ENCODE measurements around the gene ZYG11A.
"Not testable (repeated sequence)": the region's sequence is repeated elsewhere in the genome, so short reads cannot be mapped to it uniquely, and the experiment has no call there.

Gene ZYG11A

GRCh38 chr1:52842643-52843310, at the start of gene ZYG11A:
Gene ZYG11A, plus strand, starts transcription at chr1:52842760. Its CDS starts 124 bp downstream, at chr1:52842884.
- DNase-seq = peak; percentile 60 to 73

GRCh38 chr1:52793717-52794116, 48.8 kb upstream of the ZYG11A start:
- DNase-seq = not testable (repeated sequence)

DNA sequence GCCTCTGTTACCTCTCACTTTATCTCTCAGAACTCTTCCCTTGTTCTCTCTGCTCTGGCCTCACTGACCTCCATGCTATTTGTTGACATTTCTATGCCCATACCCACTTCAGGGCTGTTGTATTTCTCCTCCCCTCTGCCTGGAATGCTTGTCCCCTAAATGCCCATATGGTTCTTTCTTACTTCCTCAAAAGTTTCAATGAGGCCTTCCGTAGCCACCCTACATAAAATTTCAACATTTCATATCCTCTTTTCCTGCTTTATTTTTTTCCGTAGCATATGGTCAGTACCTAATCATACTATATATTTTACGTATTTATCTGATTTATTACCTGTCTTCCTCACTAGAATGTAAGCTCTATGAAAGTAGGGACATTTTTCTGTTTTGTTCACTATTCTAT, 47.1 kb upstream of the ZYG11A start:
- DNase-seq = no peak

DNA sequence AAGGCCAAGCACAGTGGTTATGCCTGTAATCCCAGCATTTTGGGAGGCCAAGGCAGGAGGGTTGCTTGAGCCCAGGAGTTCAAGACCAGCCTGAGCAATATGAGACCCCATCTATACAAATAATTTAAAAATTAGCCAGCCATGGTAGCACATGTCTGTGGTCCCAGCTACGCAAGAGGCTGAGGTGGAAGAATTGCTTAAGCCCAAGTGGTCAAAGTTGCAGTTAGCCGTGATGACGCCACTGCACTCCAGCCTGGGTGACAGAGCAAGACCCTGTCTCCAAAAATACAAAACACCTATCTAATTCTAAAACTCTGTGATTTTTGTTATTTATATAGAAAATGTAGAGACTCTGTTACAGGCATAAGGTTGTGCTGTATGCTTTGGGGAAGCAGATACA, 44.2 kb upstream of the ZYG11A start:
- DNase-seq = no peak

- DNase-seq = no peak
These were observed 41.5 kb upstream of the ZYG11A start for GRCh38 chr1:52801011-52801410.

DNA sequence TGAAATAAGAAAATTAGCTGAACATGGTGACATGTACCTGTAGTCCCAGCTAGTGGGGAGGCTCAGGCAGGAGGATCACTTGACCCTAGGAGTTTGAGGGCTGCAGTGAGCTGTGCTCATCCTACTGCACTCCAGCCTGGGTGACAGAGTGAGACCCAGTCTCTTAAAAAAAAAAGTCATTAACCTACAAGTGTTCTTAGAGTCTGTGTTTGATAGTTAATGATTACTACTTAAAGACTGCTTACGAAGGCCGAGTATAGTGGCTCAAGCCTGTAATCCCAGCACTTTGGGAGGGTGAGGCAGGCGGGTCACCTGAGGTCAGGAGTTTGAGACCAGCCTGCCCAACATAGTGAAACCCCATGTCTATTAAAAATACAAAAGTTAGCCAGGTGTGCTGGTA, 38.5 kb upstream of the ZYG11A start:
- not testable (repeated sequence) for DNase-seq

- DNase-seq = no peak
These were observed 28.1 kb upstream of the ZYG11A start for GRCh38 chr1:52814465-52814864.

- DNase-seq = not testable (repeated sequence)
These were observed 21.7 kb upstream of the ZYG11A start for GRCh38 chr1:52820830-52821229.

GRCh38 chr1:52825868-52826267, 16.7 kb upstream of the ZYG11A start:
- DNase-seq = no peak

DNA sequence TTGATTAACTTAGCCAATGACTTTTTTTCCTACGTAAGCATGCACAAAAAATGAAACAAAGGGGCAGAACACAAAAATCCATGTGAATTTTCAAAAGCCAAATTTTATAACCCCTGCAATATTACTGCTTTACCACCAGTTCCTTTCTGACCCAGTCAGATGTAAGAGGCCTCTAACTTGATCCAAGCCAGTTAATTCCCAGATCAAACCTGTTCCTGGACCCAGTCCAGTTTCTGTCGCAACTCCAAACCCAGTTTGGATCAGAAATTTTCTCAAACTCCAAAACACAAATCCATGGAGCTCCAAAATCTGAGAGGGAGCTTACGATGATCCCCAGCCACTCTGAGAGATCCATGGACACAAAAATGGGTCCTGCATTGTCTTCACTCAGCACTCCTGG, 7.8 kb upstream of the ZYG11A start:
- DNase-seq = no peak

GRCh38 chr1:52836035-52836434, 6.5 kb upstream of the ZYG11A start:
- DNase-seq = no peak

DNA sequence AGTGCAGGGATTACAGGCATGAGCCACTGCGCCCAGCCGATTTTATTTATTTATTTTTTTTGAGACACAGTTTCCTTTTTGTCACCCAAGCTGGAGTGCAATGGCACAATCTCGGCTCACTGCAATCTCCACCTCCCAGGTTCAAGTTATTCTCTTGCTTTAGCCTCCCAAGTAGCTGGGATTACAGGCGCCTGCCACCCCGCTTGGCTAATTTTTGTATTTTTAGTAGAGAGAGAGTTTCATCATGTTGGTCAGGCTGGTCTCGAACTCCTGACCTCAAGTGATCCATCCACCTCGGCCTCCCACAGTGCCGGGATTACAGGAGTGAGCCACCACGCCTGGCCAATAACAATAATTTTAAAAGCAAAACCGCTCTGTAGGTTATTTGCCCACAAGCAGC, 3.4 kb upstream of the ZYG11A start:
- DNase-seq = not testable (repeated sequence)

DNA sequence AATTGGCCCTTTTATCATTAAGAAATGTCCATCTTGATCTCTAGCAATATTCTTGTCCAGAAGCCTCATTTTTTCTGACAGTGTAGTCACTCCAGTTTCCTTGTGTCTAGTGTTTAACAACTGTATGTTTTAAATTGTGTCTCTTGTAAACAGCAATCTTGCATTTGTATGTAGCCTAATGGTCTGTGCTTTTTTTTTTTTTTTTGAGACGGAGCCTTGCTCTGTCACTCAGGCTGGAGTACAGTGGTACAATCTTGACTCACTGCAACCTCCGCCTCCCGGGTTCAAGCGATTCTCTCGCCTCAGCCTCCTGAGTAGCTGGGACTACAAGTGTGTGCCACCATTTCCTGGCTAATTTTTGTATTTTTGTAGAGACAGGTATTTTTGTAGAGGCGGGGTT, 2.6 kb downstream of the ZYG11A start:
- not testable (repeated sequence) for DNase-seq

- no peak for DNase-seq
These were observed 5.9 kb downstream of the ZYG11A start for GRCh38 chr1:52848423-52848822.

- DNase-seq = no peak
These were observed 8.4 kb downstream of the ZYG11A start for GRCh38 chr1:52850951-52851350.

GRCh38 chr1:52852854-52853253, 10.3 kb downstream of the ZYG11A start:
- DNase-seq = no peak

DNA sequence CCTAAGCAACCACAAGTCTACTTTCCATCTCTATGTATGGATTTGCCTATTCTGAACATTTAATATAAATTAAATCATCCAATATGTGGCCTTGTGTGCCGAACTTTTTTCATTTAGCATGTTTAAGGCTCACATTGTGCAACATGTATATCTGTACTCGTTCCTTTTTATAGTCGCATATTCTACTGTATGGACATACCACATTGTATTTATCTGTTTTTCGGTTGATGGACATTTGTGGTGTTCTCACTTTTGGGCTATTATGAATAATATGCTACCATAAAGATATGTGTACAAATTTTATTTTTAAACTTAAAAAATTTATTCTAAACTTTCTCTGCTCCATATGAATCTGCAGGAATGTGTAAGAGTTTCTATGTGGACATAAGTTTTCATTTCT, 13.0 kb downstream of the ZYG11A start:
- no peak for DNase-seq

DNA sequence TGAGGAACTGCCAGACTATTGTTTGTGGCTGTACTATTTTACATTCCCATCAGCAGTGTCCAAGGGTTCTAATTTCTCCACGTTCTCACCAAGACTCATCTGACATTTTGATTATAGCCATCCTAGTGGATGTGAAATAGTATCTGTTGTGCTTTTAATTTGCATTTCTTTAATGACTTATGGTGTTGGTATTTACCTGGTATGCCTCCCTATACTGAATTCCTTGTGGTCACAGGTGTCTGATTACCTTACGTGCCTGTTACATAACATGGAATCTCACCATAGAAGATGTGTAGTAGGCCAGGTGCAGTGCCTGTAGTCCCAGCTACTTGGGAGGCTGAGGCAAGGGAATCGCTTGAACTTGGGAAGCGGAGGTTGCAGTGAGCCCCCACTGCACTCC, 13.5 kb downstream of the ZYG11A start:
- no peak for DNase-seq

DNA sequence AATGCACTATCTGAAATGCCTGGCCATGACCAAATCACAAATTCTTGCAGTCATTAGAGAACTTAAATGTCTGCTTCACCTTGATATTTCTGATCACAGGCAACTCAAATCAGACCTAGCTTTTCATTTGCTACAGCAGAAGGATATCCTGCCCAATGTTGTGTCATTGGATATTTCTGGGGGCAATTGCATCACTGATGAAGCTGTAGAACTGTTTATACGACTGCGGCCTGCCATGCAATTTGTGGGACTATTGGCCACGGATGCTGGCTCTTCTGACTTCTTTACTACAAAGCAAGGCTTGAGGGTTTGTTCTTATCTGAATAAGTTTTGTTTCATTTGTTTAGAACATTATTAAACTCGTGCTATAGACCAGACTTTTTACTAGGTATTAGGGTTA, 14.9 kb downstream of the ZYG11A start:
- no peak for DNase-seq

DNA sequence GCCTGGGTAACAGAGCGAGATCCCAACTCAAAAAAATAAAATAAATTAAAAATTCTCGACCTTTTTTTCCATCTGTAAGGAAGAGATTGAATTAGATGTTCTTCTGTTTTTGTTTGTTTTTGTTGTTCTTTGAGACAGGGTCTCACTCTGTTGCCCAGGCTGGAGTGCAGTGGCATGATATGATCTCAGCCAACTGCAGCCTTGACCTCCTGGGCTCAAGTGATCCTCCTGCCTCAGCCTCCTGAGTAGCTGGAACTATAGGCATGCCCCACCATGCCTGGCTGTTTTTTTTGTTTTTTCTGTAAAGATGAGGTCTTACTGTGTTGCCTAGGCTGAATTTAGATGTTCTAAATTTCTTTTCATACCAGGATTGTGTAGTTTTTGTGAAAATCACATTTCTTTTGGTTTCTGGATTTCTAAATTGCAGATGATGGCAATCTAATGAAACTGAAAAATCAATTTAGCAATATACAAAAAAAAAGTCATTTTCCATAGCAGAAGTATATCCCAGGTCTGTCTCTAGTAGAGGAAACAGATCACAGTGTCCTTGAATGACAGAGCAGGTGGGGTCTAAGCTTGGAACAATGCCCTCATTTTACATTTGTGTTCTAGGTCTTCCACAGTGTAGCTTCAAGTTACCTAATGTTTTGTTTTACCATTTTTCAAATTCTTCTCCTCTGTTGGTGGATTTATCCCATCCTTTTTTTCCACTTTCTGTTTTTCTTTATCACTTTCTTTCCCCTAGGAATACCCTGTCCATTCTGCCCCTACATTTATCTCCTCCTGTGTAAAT, 20.3 kb downstream of the ZYG11A start:
- DNase-seq = no peak

DNA sequence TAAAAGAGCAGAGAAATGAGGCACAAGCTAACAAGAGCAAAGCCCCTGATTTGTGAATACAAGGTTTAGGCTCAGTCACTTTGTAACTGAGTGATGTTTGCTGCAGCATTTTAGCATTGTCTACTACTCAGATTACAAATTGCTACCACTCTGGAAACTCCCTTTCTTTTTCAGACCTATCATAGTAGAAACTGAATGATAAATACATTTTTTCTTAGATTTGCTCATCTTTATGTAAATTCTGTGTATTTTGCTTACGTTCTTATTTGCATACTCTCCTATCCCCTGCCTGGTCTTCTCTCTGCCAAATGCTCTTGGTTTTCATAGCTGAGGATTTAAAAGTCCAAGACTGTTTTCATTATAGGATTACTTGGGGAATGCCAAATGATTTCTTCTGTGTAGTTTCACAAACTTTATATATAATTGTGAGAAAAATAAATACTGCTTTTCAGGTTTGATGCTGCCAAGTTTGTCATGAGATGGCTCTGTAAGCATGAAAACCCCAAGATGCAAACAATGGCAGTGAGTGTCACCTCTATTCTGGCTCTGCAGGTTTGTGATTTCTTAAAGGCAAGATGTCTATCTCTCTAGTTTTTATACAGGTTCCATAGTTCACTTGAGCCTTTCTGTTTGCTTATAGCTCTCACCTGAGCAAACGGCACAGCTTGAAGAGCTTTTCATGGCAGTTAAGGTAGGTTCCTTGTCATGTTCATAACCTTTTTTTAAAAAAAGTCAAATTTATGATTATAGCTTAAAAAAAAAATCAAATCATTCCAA, 24.7 kb downstream of the ZYG11A start:
- no peak for DNase-seq

- DNase-seq = not testable (repeated sequence)
These were observed 27.2 kb downstream of the ZYG11A start for GRCh38 chr1:52869727-52870126.

DNA sequence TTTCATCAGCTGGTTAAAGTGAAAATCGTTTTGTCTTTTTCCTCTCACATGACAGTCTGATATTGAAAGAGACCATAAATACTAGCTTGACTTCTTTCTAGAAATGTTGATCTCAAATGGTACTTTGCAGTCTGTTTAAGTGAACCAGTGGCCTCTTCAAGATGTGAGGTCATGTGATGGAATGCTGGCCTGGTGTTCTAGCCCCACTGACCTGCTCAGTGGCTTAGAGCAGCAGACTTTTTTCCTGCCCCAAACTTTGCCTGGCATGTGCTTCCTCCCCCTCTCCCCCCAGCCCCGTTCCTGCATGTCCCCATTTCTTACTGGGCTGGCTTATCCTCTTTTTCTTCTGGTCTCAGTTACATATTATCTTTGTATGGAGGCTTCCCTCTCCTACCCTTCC, 34.3 kb downstream of the ZYG11A start:
- no peak for DNase-seq

DNA sequence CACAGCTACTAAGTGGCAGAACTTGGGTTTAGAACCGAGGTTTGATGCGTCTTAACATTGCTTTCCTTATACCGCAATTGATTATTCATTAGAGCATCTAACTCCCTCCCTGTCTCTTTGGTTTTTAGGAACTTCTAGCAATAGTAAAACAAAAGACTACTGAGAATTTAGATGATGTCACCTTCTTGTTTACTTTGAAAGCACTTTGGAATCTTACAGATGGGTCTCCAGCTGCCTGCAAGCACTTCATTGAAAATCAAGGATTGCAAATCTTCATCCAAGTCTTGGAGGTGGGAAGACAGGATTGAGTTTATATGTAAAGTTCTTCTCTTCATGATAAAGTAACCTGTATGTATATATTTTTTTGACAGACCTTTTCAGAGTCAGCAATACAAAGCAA, 35.0 kb downstream of the ZYG11A start:
- DNase-seq = no peak
